22Rv1 (cell line): ENCODE measurements around the gene ACTR3C.

Experiments used
- ZFX ChIP-seq: fragments of 450-650 bp; IDR thresholded peaks from 2 replicates; pipeline ENCODE4 v1.6.1; 2017; ENCODE audit warnings: antibody characterized with exemption, borderline replicate concordance
- TF ChIP-seq, protein P1 (sequence below): fragments of 450-650 bp; IDR thresholded peaks from 2 replicates; pipeline ENCODE4 v1.5.1; 2017; ENCODE audit warnings: mild to moderate bottlenecking

DNA sequence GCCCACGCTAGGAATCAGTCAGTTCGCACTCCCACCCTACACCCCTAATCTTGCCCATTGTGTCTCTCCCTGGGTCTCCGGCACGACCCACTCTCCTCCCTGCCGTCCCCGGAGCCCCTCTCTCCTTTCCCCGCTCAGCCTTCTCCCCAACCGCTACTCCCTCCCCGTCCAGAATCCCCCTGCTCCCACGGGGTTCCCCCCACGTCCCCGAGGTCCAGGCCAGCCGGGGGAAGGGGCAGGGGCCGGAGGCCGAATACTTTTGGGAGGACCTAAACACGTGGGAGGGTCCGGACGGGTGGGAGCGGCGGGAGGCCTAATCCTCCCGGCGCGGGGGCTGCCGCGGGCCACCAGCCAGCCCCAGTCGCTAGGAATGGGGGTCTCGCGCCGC is 17.5 kb upstream of the ACTR3C start:
- TF ChIP-seq, protein P1, sequence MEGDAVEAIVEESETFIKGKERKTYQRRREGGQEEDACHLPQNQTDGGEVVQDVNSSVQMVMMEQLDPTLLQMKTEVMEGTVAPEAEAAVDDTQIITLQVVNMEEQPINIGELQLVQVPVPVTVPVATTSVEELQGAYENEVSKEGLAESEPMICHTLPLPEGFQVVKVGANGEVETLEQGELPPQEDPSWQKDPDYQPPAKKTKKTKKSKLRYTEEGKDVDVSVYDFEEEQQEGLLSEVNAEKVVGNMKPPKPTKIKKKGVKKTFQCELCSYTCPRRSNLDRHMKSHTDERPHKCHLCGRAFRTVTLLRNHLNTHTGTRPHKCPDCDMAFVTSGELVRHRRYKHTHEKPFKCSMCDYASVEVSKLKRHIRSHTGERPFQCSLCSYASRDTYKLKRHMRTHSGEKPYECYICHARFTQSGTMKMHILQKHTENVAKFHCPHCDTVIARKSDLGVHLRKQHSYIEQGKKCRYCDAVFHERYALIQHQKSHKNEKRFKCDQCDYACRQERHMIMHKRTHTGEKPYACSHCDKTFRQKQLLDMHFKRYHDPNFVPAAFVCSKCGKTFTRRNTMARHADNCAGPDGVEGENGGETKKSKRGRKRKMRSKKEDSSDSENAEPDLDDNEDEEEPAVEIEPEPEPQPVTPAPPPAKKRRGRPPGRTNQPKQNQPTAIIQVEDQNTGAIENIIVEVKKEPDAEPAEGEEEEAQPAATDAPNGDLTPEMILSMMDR: no peak
- TF ChIP-seq ZFX: no peak
